Stimulated activated naive CD8-positive, alpha-beta T cell treated with anti-CD3 and anti-CD28 coated beads, Interleukin-15, Interleukin-2, amounts not matched to agents 100 ng/mL and 50 ng/mL, for 24 hours (primary cell): ENCODE measurements around the gene CCL4.
"Not testable (repeated sequence)": the region's sequence is repeated elsewhere in the genome, so short reads cannot be mapped to it uniquely, and the experiment has no call there.

Experiments
- H3K27ac Mint-ChIP-seq: one replicate; pipeline ENCODE4 v1.8.0; 2021; ENCODE audit warnings: mild to moderate bottlenecking, mixed read lengths
- H3K27me3 Mint-ChIP-seq: one replicate; pipeline ENCODE4 v1.8.0; 2021; ENCODE audit warnings: mixed read lengths
- H3K36me3 Mint-ChIP-seq: one replicate; pipeline ENCODE4 v1.8.0; 2021; ENCODE audit warnings: low read depth, mixed read lengths
- H3K4me1 Mint-ChIP-seq: one replicate; pipeline ENCODE4 v1.8.0; 2021; ENCODE audit warnings: low read depth, mixed read lengths
- H3K4me3 Mint-ChIP-seq: one replicate; pipeline ENCODE4 v1.8.0; 2021; ENCODE audit warnings: mild to moderate bottlenecking, mixed read lengths
- H3K9me3 Mint-ChIP-seq: one replicate; pipeline ENCODE4 v1.8.0; 2021; ENCODE audit warnings: mixed read lengths

CCL4 gene

GRCh38 chr17:36095992-36096391 is 7.6 kb upstream of the CCL4 start:
- H3K9me3 Mint-ChIP-seq: no peaks in the 10 kb centered on the region
- peak overlapping the region; percentile 79 for H3K27ac Mint-ChIP-seq
- peaks cover 10% of the 10 kb centered on the region for H3K27me3 Mint-ChIP-seq
- H3K4me3 Mint-ChIP-seq: no peak overlapping the region
- peaks cover 81% of the 10 kb centered on the region for H3K4me1 Mint-ChIP-seq
- no peaks in the 10 kb centered on the region for H3K36me3 Mint-ChIP-seq

- H3K9me3 Mint-ChIP-seq, H3K27me3 Mint-ChIP-seq, H3K36me3 Mint-ChIP-seq, H3K4me3 Mint-ChIP-seq: not testable (repeated sequence)
- Mint-ChIP-seq H3K27ac (peak overlapping the region; percentile 79), H3K4me1 (peaks cover 69% of the 10 kb centered on the region)
Measured at GRCh38 chr17:36099004-36099403, 4.6 kb upstream of the CCL4 start.

- Mint-ChIP-seq H3K36me3 (peaks cover 20% of the 10 kb centered on the region), H3K27ac (peak overlapping the region; percentile 92), H3K4me1 (peaks cover 70% of the 10 kb centered on the region), H3K4me3 (peak overlapping the region; percentile 91)
- H3K27me3 Mint-ChIP-seq, H3K9me3 Mint-ChIP-seq: not testable (repeated sequence)
Measured at GRCh38 chr17:36104246-36104645, 619 bp downstream of the CCL4 start.

GRCh38 chr17:36104701-36105181 is 1.1 kb downstream of the CCL4 start:
- peak overlapping the region; percentile 91 for H3K4me3 Mint-ChIP-seq
- peak overlapping the region; percentile 92 for H3K27ac Mint-ChIP-seq
- H3K36me3 Mint-ChIP-seq: peaks cover 20% of the 10 kb centered on the region

GRCh38 chr17:36105781-36106492 is 2.3 kb downstream of the CCL4 start:
- Mint-ChIP-seq H3K4me1 (peaks cover 58% of the 10 kb centered on the region), H3K9me3 (no peaks in the 10 kb centered on the region), H3K4me3 (peak overlapping the region; percentile 91), H3K36me3 (peaks cover 20% of the 10 kb centered on the region), H3K27ac (peak overlapping the region; percentile 92), H3K27me3 (peaks cover 5% of the 10 kb centered on the region)

More at GRCh38 chr17:36104701-36105181, 1.1 kb downstream of the CCL4 start:
- Mint-ChIP-seq H3K4me1 (peaks cover 65% of the 10 kb centered on the region), H3K27me3 (peaks cover 9% of the 10 kb centered on the region), H3K9me3 (no peaks in the 10 kb centered on the region)

GRCh38 chr17:36106493-36106835 is 2.8 kb downstream of the CCL4 start:
- peak overlapping the region; percentile 91 for H3K4me3 Mint-ChIP-seq
- no peaks in the 10 kb centered on the region for H3K9me3 Mint-ChIP-seq
- peaks cover 5% of the 10 kb centered on the region for H3K27me3 Mint-ChIP-seq
- H3K4me1 Mint-ChIP-seq: peaks cover 58% of the 10 kb centered on the region
- peaks cover 20% of the 10 kb centered on the region for H3K36me3 Mint-ChIP-seq
- H3K27ac Mint-ChIP-seq: peak overlapping the region; percentile 27

- peak overlapping the region; percentile 4 for H3K27ac Mint-ChIP-seq
- H3K36me3 Mint-ChIP-seq: peaks cover 21% of the 10 kb centered on the region
- peaks cover 54% of the 10 kb centered on the region for H3K4me1 Mint-ChIP-seq
- H3K4me3 Mint-ChIP-seq: no peak overlapping the region
- H3K27me3 Mint-ChIP-seq: peaks cover 5% of the 10 kb centered on the region
- H3K9me3 Mint-ChIP-seq: peaks cover 8% of the 10 kb centered on the region
Measured at GRCh38 chr17:36107660-36108059, 4.0 kb downstream of the CCL4 start.

GRCh38 chr17:36108265-36108664 is 4.6 kb downstream of the CCL4 start:
- not testable (repeated sequence) for H3K9me3 Mint-ChIP-seq, H3K27ac Mint-ChIP-seq, H3K4me3 Mint-ChIP-seq, H3K27me3 Mint-ChIP-seq
- Mint-ChIP-seq H3K36me3 (peaks cover 20% of the 10 kb centered on the region), H3K4me1 (peaks cover 48% of the 10 kb centered on the region)

- peaks cover 7% of the 10 kb centered on the region for H3K36me3 Mint-ChIP-seq
- no peak overlapping the region for H3K27ac Mint-ChIP-seq
- H3K9me3 Mint-ChIP-seq: peaks cover 14% of the 10 kb centered on the region
- H3K27me3 Mint-ChIP-seq: peaks cover 5% of the 10 kb centered on the region
- H3K4me3 Mint-ChIP-seq: no peak overlapping the region
- peaks cover 24% of the 10 kb centered on the region for H3K4me1 Mint-ChIP-seq
Measured at GRCh38 chr17:36111068-36111490, 7.5 kb downstream of the CCL4 start.

- Mint-ChIP-seq H3K4me3 (no peak overlapping the region), H3K4me1 (peaks cover 26% of the 10 kb centered on the region)
Measured at GRCh38 chr17:36112572-36112971, 8.9 kb downstream of the CCL4 start.

GRCh38 chr17:36113131-36113530 is 9.5 kb downstream of the CCL4 start:
- H3K27ac Mint-ChIP-seq, H3K4me3 Mint-ChIP-seq, H3K36me3 Mint-ChIP-seq, H3K27me3 Mint-ChIP-seq: not testable (repeated sequence)
- Mint-ChIP-seq H3K9me3 (peaks cover 14% of the 10 kb centered on the region), H3K4me1 (peaks cover 26% of the 10 kb centered on the region)

More at GRCh38 chr17:36112572-36112971, 8.9 kb downstream of the CCL4 start:
- Mint-ChIP-seq H3K27me3 (peaks cover 5% of the 10 kb centered on the region), H3K9me3 (peaks cover 14% of the 10 kb centered on the region), H3K27ac (no peak overlapping the region), H3K36me3 (peaks cover 7% of the 10 kb centered on the region)

- H3K9me3 Mint-ChIP-seq: peaks cover 14% of the 10 kb centered on the region
- not testable (repeated sequence) for H3K4me3 Mint-ChIP-seq, H3K27ac Mint-ChIP-seq
Measured at GRCh38 chr17:36114971-36115648, 11.5 kb downstream of the CCL4 start.

GRCh38 chr17:36115649-36115977 is 12.0 kb downstream of the CCL4 start:
- Mint-ChIP-seq H3K4me1 (peaks cover 38% of the 10 kb centered on the region), H3K27me3 (peaks cover 12% of the 10 kb centered on the region), H3K9me3 (peaks cover 14% of the 10 kb centered on the region)
- not testable (repeated sequence) for H3K4me3 Mint-ChIP-seq, H3K36me3 Mint-ChIP-seq, H3K27ac Mint-ChIP-seq

More at GRCh38 chr17:36114971-36115648, 11.5 kb downstream of the CCL4 start:
- H3K4me1 Mint-ChIP-seq: peaks cover 33% of the 10 kb centered on the region
- H3K36me3 Mint-ChIP-seq, H3K27me3 Mint-ChIP-seq: not testable (repeated sequence)

GRCh38 chr17:36117505-36118382 is 14.1 kb downstream of the CCL4 start:
- Mint-ChIP-seq H3K4me1 (peaks cover 42% of the 10 kb centered on the region), H3K27me3 (peaks cover 13% of the 10 kb centered on the region), H3K4me3 (peak overlapping the region; percentile 42), H3K36me3 (peaks cover 4% of the 10 kb centered on the region), H3K27ac (peak overlapping the region; percentile 80), H3K9me3 (peaks cover 5% of the 10 kb centered on the region)
